ENCODE data around the gene XPOT.

XPOT gene

GRCh38 chr12:64461634-64462414, 57.6 kb downstream of the XPOT start:
- H3K36me3 ChIP-seq (ENCODE audit: insufficient read depth, low read length) = peaks cover 29% of the 10 kb centered on the region
- H3K79me2 ChIP-seq (ENCODE audit: control insufficient read depth, insufficient read depth, low read length, unreplicated experiment) = peaks cover 48% of the 10 kb centered on the region
- peak overlapping the region; percentile 81 for H3K27ac ChIP-seq (ENCODE audit: low read depth, low read length)

GRCh38 chr12:64466178-64466577, 62.0 kb downstream of the XPOT start:
- Histone ChIP-seq H3K4me1 (ENCODE audit: control insufficient read depth, insufficient read depth, low read length, unreplicated experiment) (peaks cover 19% of the 10 kb centered on the region), H3K79me2 (ENCODE audit: control insufficient read depth, insufficient read depth, low read length, unreplicated experiment) (peaks cover 13% of the 10 kb centered on the region), H3K27me3 (ENCODE audit: insufficient read depth, low read length) (no peaks in the 10 kb centered on the region), H3K27ac (ENCODE audit: low read depth, low read length) (no peak overlapping the region), H3K4me3 (ENCODE audit: low read depth, low read length) (no peak overlapping the region), H2AFZ (ENCODE audit: low read length, unreplicated experiment) (no peak overlapping the region), H3K36me3 (ENCODE audit: insufficient read depth, low read length) (peaks cover 46% of the 10 kb centered on the region)

More at GRCh38 chr12:64461634-64462414, 57.6 kb downstream of the XPOT start:
- no peaks in the 10 kb centered on the region for H3K27me3 ChIP-seq (ENCODE audit: insufficient read depth, low read length)
- H3K4me1 ChIP-seq (ENCODE audit: control insufficient read depth, insufficient read depth, low read length, unreplicated experiment) = peaks cover 49% of the 10 kb centered on the region
- no peak overlapping the region for H3K4me3 ChIP-seq (ENCODE audit: low read depth, low read length)
- H2AFZ ChIP-seq (ENCODE audit: low read length, unreplicated experiment) = no peak overlapping the region

GRCh38 chr12:64468966-64469365, 64.8 kb downstream of the XPOT start:
- Histone ChIP-seq H3K36me3 (ENCODE audit: insufficient read depth, low read length) (peaks cover 48% of the 10 kb centered on the region), H3K79me2 (ENCODE audit: control insufficient read depth, insufficient read depth, low read length, unreplicated experiment) (no peaks in the 10 kb centered on the region), H3K27me3 (ENCODE audit: insufficient read depth, low read length) (no peaks in the 10 kb centered on the region)

GRCh38 chr12:64469455-64470142, 65.4 kb downstream of the XPOT start:
- no peaks in the 10 kb centered on the region for H3K79me2 ChIP-seq (ENCODE audit: control insufficient read depth, insufficient read depth, low read length, unreplicated experiment)
- H3K36me3 ChIP-seq (ENCODE audit: insufficient read depth, low read length) = peaks cover 52% of the 10 kb centered on the region

More at GRCh38 chr12:64468966-64469365, 64.8 kb downstream of the XPOT start:
- Histone ChIP-seq H2AFZ (ENCODE audit: low read length, unreplicated experiment) (no peak overlapping the region), H3K4me3 (ENCODE audit: low read depth, low read length) (no peak overlapping the region), H3K4me1 (ENCODE audit: control insufficient read depth, insufficient read depth, low read length, unreplicated experiment) (no peaks in the 10 kb centered on the region), H3K27ac (ENCODE audit: low read depth, low read length) (no peak overlapping the region)

GRCh38 chr12:64470495-64470894, 66.3 kb downstream of the XPOT start:
- Histone ChIP-seq H3K4me1 (ENCODE audit: control insufficient read depth, insufficient read depth, low read length, unreplicated experiment) (no peaks in the 10 kb centered on the region), H2AFZ (ENCODE audit: low read length, unreplicated experiment) (no peak overlapping the region), H3K27me3 (ENCODE audit: insufficient read depth, low read length) (no peaks in the 10 kb centered on the region), H3K79me2 (ENCODE audit: control insufficient read depth, insufficient read depth, low read length, unreplicated experiment) (peaks cover 4% of the 10 kb centered on the region), H3K36me3 (ENCODE audit: insufficient read depth, low read length) (peaks cover 53% of the 10 kb centered on the region), H3K4me3 (ENCODE audit: low read depth, low read length) (no peak overlapping the region), H3K27ac (ENCODE audit: low read depth, low read length) (no peak overlapping the region)

More at GRCh38 chr12:64469455-64470142, 65.4 kb downstream of the XPOT start:
- H3K4me3 ChIP-seq (ENCODE audit: low read depth, low read length) = no peak overlapping the region
- H2AFZ ChIP-seq (ENCODE audit: low read length, unreplicated experiment) = no peak overlapping the region
- no peak overlapping the region for H3K27ac ChIP-seq (ENCODE audit: low read depth, low read length)
- H3K27me3 ChIP-seq (ENCODE audit: insufficient read depth, low read length) = no peaks in the 10 kb centered on the region
- no peaks in the 10 kb centered on the region for H3K4me1 ChIP-seq (ENCODE audit: control insufficient read depth, insufficient read depth, low read length, unreplicated experiment)

- H3K79me2 ChIP-seq (ENCODE audit: control insufficient read depth, insufficient read depth, low read length, unreplicated experiment) = peaks cover 20% of the 10 kb centered on the region
- peaks cover 50% of the 10 kb centered on the region for H3K36me3 ChIP-seq (ENCODE audit: insufficient read depth, low read length)
- no peak overlapping the region for H3K4me3 ChIP-seq (ENCODE audit: low read depth, low read length)
- H3K27ac ChIP-seq (ENCODE audit: low read depth, low read length) = no peak overlapping the region
- no peaks in the 10 kb centered on the region for H3K27me3 ChIP-seq (ENCODE audit: insufficient read depth, low read length)
- H3K4me1 ChIP-seq (ENCODE audit: control insufficient read depth, insufficient read depth, low read length, unreplicated experiment) = no peaks in the 10 kb centered on the region
- H2AFZ ChIP-seq (ENCODE audit: low read length, unreplicated experiment) = no peak overlapping the region
Measured at GRCh38 chr12:64473176-64473575, 69.0 kb downstream of the XPOT start.

- H3K27ac ChIP-seq (ENCODE audit: low read depth, low read length) = no peak overlapping the region
- peaks cover 42% of the 10 kb centered on the region for H3K36me3 ChIP-seq (ENCODE audit: insufficient read depth, low read length)
- H2AFZ ChIP-seq (ENCODE audit: low read length, unreplicated experiment) = no peak overlapping the region
- H3K4me3 ChIP-seq (ENCODE audit: low read depth, low read length) = no peak overlapping the region
- no peaks in the 10 kb centered on the region for H3K27me3 ChIP-seq (ENCODE audit: insufficient read depth, low read length)
- peaks cover 20% of the 10 kb centered on the region for H3K4me1 ChIP-seq (ENCODE audit: control insufficient read depth, insufficient read depth, low read length, unreplicated experiment)
- H3K79me2 ChIP-seq (ENCODE audit: control insufficient read depth, insufficient read depth, low read length, unreplicated experiment) = peaks cover 20% of the 10 kb centered on the region
Measured at GRCh38 chr12:64475518-64475917, 71.3 kb downstream of the XPOT start.

GRCh38 chr12:64476844-64477243, 72.7 kb downstream of the XPOT start:
- H3K27me3 ChIP-seq (ENCODE audit: insufficient read depth, low read length) = no peaks in the 10 kb centered on the region
- no peak overlapping the region for H3K27ac ChIP-seq (ENCODE audit: low read depth, low read length)
- H2AFZ ChIP-seq (ENCODE audit: low read length, unreplicated experiment) = no peak overlapping the region
- peaks cover 40% of the 10 kb centered on the region for H3K36me3 ChIP-seq (ENCODE audit: insufficient read depth, low read length)
- H3K79me2 ChIP-seq (ENCODE audit: control insufficient read depth, insufficient read depth, low read length, unreplicated experiment) = peaks cover 20% of the 10 kb centered on the region
- H3K4me3 ChIP-seq (ENCODE audit: low read depth, low read length) = no peak overlapping the region
- H3K4me1 ChIP-seq (ENCODE audit: control insufficient read depth, insufficient read depth, low read length, unreplicated experiment) = peaks cover 20% of the 10 kb centered on the region

- Histone ChIP-seq H3K4me1 (ENCODE audit: control insufficient read depth, insufficient read depth, low read length, unreplicated experiment) (peaks cover 20% of the 10 kb centered on the region), H3K36me3 (ENCODE audit: insufficient read depth, low read length) (peaks cover 39% of the 10 kb centered on the region), H2AFZ (ENCODE audit: low read length, unreplicated experiment) (no peak overlapping the region), H3K79me2 (ENCODE audit: control insufficient read depth, insufficient read depth, low read length, unreplicated experiment) (peaks cover 20% of the 10 kb centered on the region), H3K4me3 (ENCODE audit: low read depth, low read length) (no peak overlapping the region), H3K27me3 (ENCODE audit: insufficient read depth, low read length) (no peaks in the 10 kb centered on the region), H3K27ac (ENCODE audit: low read depth, low read length) (no peak overlapping the region)
Measured at GRCh38 chr12:64478661-64479060, 74.5 kb downstream of the XPOT start.

- peaks cover 24% of the 10 kb centered on the region for H3K36me3 ChIP-seq (ENCODE audit: insufficient read depth, low read length)
- H3K79me2 ChIP-seq (ENCODE audit: control insufficient read depth, insufficient read depth, low read length, unreplicated experiment) = peaks cover 20% of the 10 kb centered on the region
- no peak overlapping the region for H3K27ac ChIP-seq (ENCODE audit: low read depth, low read length)
- no peak overlapping the region for H2AFZ ChIP-seq (ENCODE audit: low read length, unreplicated experiment)
- H3K4me3 ChIP-seq (ENCODE audit: low read depth, low read length) = no peak overlapping the region
- peaks cover 20% of the 10 kb centered on the region for H3K4me1 ChIP-seq (ENCODE audit: control insufficient read depth, insufficient read depth, low read length, unreplicated experiment)
- no peaks in the 10 kb centered on the region for H3K27me3 ChIP-seq (ENCODE audit: insufficient read depth, low read length)
Measured at GRCh38 chr12:64480148-64480547, 76.0 kb downstream of the XPOT start.

- Histone ChIP-seq H3K4me3 (ENCODE audit: low read depth, low read length) (no peak overlapping the region), H3K36me3 (ENCODE audit: insufficient read depth, low read length) (peaks cover 26% of the 10 kb centered on the region), H2AFZ (ENCODE audit: low read length, unreplicated experiment) (no peak overlapping the region), H3K79me2 (ENCODE audit: control insufficient read depth, insufficient read depth, low read length, unreplicated experiment) (no peaks in the 10 kb centered on the region), H3K27me3 (ENCODE audit: insufficient read depth, low read length) (no peaks in the 10 kb centered on the region), H3K4me1 (ENCODE audit: control insufficient read depth, insufficient read depth, low read length, unreplicated experiment) (no peaks in the 10 kb centered on the region), H3K27ac (ENCODE audit: low read depth, low read length) (no peak overlapping the region)
Measured at GRCh38 chr12:64486657-64487056, 82.5 kb downstream of the XPOT start.
